ENCODE results near the gene PRICKLE1. TPM values are rescaled to one million over a fixed set of nuclear protein-coding genes. Genes with fewer than 3 reads are reported as not detected.

The PRICKLE1 gene
- total RNA-seq, 2 experiments from 2014 or later, result 0.05 to 0.11 TPM

DNA sequence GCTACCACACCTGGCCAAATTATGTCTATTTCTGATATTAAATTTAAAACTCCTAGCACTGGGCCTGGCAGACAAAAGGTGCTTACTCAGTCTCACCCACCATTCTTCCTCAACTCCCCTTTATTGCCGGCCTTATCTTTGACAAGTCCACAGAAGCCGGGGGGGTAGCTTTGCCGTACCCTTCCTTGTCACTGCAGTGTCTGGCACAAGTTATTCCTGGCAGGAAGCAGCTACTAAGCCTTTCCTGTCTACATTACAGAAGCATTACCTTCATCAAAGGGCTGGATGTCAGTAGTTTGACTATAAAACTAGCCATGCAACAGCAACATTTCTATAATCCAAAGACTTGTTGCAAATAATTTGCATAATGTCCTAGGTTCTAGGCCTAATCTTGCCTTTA is 127.1 kb downstream of the PRICKLE1 start:
- ChIA-PET POLR2A (no interaction called here), CTCF (no interaction called here)
- no peak overlapping the region for H3K4me3 Mint-ChIP-seq

GRCh38 chr12:42459336-42459847 is 130.2 kb downstream of the PRICKLE1 start:
- POLR2A ChIA-PET, result no interaction called here
- H3K36me3 Mint-ChIP-seq (ENCODE audit: low read depth), result no peaks in the 10 kb centered on the region
- DNase-seq (no peak), ATAC-seq (no peak)
- H3K4me3 Mint-ChIP-seq, result no peak overlapping the region
- no peaks in the 10 kb centered on the region for H3K9me3 Mint-ChIP-seq (ENCODE audit: insufficient read depth)
- CTCF ChIA-PET, result interaction anchor here (1.4 kb wide), 1 partner anchor 10 kb away, joined by 3 read pairs; no protein-coding TSS in a partner anchor
- no peaks in the 10 kb centered on the region for H3K4me1 Mint-ChIP-seq (ENCODE audit: low read depth)
- H3K27ac Mint-ChIP-seq, result no peak overlapping the region
- peaks cover 3% of the 10 kb centered on the region for H3K27me3 Mint-ChIP-seq (ENCODE audit: low read depth)

More for the DNA sequence above, 127.1 kb downstream of the PRICKLE1 start:
- no peak for ATAC-seq
- Mint-ChIP-seq H3K9me3 (ENCODE audit: insufficient read depth) (no peaks in the 10 kb centered on the region), H3K4me1 (ENCODE audit: low read depth) (no peaks in the 10 kb centered on the region), H3K27ac (no peak overlapping the region), H3K27me3 (ENCODE audit: low read depth) (peaks cover 3% of the 10 kb centered on the region), H3K36me3 (ENCODE audit: low read depth) (no peaks in the 10 kb centered on the region)
- no peak for DNase-seq

DNA sequence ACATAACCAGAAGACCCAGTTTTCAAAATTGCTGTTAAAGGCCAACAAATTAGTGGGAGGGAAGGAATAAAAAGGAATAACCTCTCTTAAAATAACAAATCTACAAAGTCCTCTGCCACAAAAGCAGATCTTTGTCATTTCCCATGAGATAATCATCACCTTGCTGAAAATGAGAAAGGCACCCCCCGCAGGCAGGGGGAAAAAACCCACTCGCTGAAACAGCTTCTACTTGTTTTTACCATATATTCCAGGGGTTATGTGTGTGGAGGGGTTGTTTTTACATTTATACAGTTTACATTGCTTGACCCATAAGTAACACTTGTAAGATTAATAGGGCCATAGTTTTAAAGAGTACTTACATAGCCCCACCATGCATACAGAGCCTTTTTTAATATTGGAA is 131.0 kb downstream of the PRICKLE1 start:
- ATAC-seq, result no peak
- no peaks in the 10 kb centered on the region for H3K9me3 Mint-ChIP-seq (ENCODE audit: insufficient read depth)
- CTCF ChIA-PET, result interaction anchor here (1.4 kb wide), 1 partner anchor 10 kb away, joined by 3 read pairs; no protein-coding TSS in a partner anchor
- H3K36me3 Mint-ChIP-seq (ENCODE audit: low read depth), result no peaks in the 10 kb centered on the region
- H3K27me3 Mint-ChIP-seq (ENCODE audit: low read depth), result peaks cover 3% of the 10 kb centered on the region
- H3K4me3 Mint-ChIP-seq, result no peak overlapping the region
- POLR2A ChIA-PET, result no interaction called here
- no peak for DNase-seq
- no peaks in the 10 kb centered on the region for H3K4me1 Mint-ChIP-seq (ENCODE audit: low read depth)
- H3K27ac Mint-ChIP-seq, result no peak overlapping the region

DNA sequence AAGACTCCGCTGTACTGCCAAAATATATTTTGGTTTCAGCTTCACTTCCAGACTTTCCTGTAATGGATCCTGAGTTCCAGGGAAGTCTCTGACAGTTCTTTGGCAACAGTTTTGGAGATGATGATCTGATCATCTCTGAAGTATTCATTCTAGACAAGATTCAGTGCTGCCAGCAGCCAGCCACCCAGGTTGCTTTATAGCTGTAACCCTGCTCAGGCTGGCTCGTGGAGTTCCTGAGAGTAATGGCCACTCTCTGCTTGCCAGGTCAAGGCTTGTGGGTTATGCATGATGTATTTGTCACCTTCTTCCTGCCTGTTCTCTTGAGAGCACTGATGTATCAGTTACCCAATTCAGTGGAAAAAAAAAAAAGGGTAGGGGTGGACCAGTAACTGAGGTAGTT is 139.3 kb downstream of the PRICKLE1 start:
- no peak overlapping the region for H3K4me3 Mint-ChIP-seq
- H3K36me3 Mint-ChIP-seq (ENCODE audit: low read depth), result peaks cover 29% of the 10 kb centered on the region
- H3K27me3 Mint-ChIP-seq (ENCODE audit: low read depth), result no peaks in the 10 kb centered on the region
- DNase-seq (no peak), ATAC-seq (no peak)
- H3K4me1 Mint-ChIP-seq (ENCODE audit: low read depth), result no peaks in the 10 kb centered on the region
- no peaks in the 10 kb centered on the region for H3K9me3 Mint-ChIP-seq (ENCODE audit: insufficient read depth)
- ChIA-PET CTCF (interaction anchor here (1.1 kb wide), 1 partner anchor 11 kb away, joined by 4 read pairs; no protein-coding TSS in a partner anchor), POLR2A (no interaction called here)
- H3K27ac Mint-ChIP-seq, result no peak overlapping the region

DNA sequence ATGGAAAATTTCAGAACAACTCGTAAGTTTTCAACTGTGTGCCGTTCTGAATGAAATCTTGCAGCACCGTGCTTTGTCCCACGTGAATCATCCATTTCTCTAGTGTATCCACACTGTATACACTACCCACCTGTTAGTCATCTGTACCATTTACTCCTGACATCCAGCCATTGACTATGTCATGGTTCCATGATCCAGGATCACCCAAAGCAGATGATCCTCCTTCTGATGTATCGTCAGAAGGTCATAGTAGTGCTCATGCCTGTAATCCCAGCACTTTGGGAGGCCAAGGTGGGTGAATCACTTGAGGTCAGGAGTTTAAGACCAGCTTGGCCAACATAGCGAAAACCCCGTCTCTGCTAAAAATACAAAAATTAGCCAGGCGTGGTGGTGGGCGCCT is 140.7 kb downstream of the PRICKLE1 start:
- POLR2A ChIA-PET, result interaction anchor here (1.3 kb wide), 1 partner anchor 18 kb away, joined by 3 read pairs; no protein-coding TSS in a partner anchor
- CTCF ChIA-PET, result no interaction called here
- Mint-ChIP-seq H3K9me3 (ENCODE audit: insufficient read depth) (peaks cover 2% of the 10 kb centered on the region), H3K27ac (no peak overlapping the region), H3K36me3 (ENCODE audit: low read depth) (peaks cover 43% of the 10 kb centered on the region), H3K27me3 (ENCODE audit: low read depth) (no peaks in the 10 kb centered on the region), H3K4me1 (ENCODE audit: low read depth) (no peaks in the 10 kb centered on the region), H3K4me3 (no peak overlapping the region)
- no peak for ATAC-seq
- no peak for DNase-seq

DNA sequence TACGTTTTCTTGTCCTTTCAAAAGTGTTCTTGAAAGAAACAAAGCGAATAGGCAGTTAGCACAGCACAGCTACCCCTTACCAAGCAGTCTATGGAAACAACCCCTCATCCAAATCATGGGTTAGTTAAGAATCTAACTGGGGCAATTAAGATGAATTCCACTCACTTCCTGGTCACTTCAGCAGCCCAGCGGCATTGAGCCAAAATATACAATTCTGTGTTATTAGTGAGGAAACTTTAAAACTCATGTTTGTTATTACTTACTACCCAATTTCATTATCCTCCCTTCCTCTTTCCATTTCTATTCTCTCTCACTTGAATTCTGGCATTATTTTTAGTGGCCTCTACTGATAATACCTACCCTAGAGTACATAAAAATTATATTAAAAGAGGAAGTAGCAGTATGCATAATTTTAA is 142.2 kb downstream of the PRICKLE1 start:
- POLR2A ChIA-PET, result no interaction called here
- CTCF ChIA-PET, result no interaction called here
- Mint-ChIP-seq H3K4me1 (ENCODE audit: low read depth) (no peaks in the 10 kb centered on the region), H3K9me3 (ENCODE audit: insufficient read depth) (peaks cover 2% of the 10 kb centered on the region), H3K4me3 (no peak overlapping the region), H3K36me3 (ENCODE audit: low read depth) (peaks cover 56% of the 10 kb centered on the region), H3K27me3 (ENCODE audit: low read depth) (no peaks in the 10 kb centered on the region), H3K27ac (no peak overlapping the region)
- no peak for DNase-seq
- no peak for ATAC-seq

DNA sequence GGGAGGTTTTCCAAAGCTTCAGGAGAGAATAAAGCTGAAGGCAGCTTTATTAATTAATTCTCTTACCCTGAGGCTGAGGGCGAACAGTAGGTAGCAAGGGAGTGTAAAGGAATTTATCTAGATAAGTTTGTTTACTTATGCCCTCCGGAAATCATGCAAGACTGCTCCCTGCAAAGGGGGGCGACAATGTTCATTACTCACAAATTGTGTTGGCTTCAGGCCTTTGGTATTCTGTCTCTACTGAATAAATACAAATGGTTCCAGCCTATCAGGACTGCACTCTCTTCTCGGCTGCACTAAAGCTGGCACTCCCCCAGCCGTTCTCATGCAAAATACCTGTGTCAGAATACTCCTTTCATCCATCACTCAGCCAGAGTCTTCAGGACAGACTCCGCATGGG is 142.8 kb downstream of the PRICKLE1 start:
- POLR2A ChIA-PET, result no interaction called here
- Mint-ChIP-seq H3K4me1 (ENCODE audit: low read depth) (no peaks in the 10 kb centered on the region), H3K27me3 (ENCODE audit: low read depth) (no peaks in the 10 kb centered on the region), H3K4me3 (no peak overlapping the region), H3K27ac (no peak overlapping the region), H3K36me3 (ENCODE audit: low read depth) (peaks cover 61% of the 10 kb centered on the region), H3K9me3 (ENCODE audit: insufficient read depth) (peaks cover 2% of the 10 kb centered on the region)
- no peak for DNase-seq
- ATAC-seq, result no peak
- CTCF ChIA-PET, result no interaction called here

DNA sequence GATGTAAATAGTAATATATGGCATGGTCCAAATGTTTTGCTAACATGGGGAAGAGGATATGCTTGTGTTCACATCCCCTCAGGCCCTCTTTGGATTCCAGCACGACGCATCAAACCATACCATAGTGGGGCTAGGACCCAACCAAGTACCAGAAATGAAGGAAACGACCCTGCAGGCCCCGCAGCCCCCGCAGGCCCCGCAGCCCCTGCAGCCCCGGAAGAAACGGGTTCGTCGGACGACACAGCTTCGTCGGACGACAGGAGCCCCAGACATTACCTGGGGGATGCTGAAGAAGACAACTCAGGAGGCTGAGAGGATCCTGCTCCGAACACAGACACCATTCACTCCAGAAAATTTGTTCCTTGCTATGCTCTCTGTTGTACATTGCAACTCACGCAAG is 143.7 kb downstream of the PRICKLE1 start:
- no peak for DNase-seq
- POLR2A ChIA-PET, result no interaction called here
- Mint-ChIP-seq H3K36me3 (ENCODE audit: low read depth) (peaks cover 68% of the 10 kb centered on the region), H3K9me3 (ENCODE audit: insufficient read depth) (peaks cover 2% of the 10 kb centered on the region), H3K4me3 (no peak overlapping the region), H3K27me3 (ENCODE audit: low read depth) (no peaks in the 10 kb centered on the region), H3K27ac (no peak overlapping the region), H3K4me1 (ENCODE audit: low read depth) (no peaks in the 10 kb centered on the region)
- no peak for ATAC-seq
- CTCF ChIA-PET, result no interaction called here

DNA sequence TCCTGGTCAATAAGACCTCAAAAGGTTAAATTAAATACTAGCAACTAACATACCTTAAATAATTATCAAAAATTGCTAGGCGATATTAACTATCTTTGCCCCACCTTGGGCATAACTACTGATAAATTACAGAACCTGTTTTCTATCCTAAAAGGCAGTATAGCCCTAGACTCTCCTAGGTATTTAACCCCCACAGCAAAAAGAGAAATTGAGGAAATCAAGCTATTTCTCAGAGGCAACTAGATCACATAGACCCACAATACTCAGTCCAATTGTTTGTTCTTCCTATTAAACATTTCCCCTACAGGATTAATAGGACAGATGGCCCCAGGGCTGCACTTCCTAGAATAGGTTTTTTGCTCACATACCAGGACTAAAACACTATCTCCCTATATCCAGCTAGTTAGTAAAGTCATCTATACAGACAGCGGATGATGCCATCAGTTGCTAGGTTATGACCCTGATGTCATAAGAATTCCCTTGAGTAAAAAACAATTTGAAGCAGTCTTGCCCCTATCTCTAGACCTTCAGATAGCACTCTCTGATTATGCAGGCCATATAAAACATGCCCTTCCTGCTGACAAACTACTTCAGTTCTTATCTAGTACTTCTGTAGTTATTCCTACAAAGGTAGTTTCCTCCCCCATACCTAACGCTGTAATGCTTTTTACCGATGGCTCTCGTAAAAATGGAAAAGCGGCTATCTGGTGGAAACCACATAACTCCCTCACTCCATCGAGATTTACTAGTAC is 145.2 kb downstream of the PRICKLE1 start:
- ChIA-PET POLR2A (no interaction called here), CTCF (no interaction called here)
- no peak overlapping the region for H3K4me3 Mint-ChIP-seq
- no peak for DNase-seq
- no peak overlapping the region for H3K27ac Mint-ChIP-seq
- H3K9me3 Mint-ChIP-seq (ENCODE audit: insufficient read depth), result peaks cover 2% of the 10 kb centered on the region
- ATAC-seq, result no peak
- no peaks in the 10 kb centered on the region for H3K4me1 Mint-ChIP-seq (ENCODE audit: low read depth)
- H3K27me3 Mint-ChIP-seq (ENCODE audit: low read depth), result no peaks in the 10 kb centered on the region
- peaks cover 70% of the 10 kb centered on the region for H3K36me3 Mint-ChIP-seq (ENCODE audit: low read depth)

DNA sequence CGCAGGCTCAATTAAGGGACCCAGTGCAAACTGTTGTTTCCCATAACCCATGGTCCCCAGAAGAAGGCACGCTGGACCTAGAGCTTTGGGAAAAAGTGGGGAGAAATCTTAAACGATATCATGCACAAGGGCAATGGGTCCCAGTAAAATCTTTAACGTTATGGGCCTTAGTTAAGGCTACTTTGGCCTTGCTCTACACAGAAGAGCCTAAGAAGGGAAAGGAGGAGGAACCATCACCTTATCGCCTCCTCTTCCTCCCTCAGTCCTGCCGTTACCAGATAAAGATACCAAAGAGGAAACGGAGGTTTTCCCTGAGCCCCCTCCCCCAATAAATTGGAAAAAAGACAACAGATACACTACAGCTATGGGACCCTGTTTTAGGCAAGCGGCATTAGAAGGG is 146.7 kb downstream of the PRICKLE1 start:
- CTCF ChIA-PET, result no interaction called here
- DNase-seq (no peak), ATAC-seq (no peak)
- POLR2A ChIA-PET, result no interaction called here
- H3K36me3 Mint-ChIP-seq (ENCODE audit: low read depth), result peaks cover 64% of the 10 kb centered on the region
- H3K4me3 Mint-ChIP-seq, result no peak overlapping the region
- no peak overlapping the region for H3K27ac Mint-ChIP-seq
- peaks cover 2% of the 10 kb centered on the region for H3K9me3 Mint-ChIP-seq (ENCODE audit: insufficient read depth)
- no peaks in the 10 kb centered on the region for H3K27me3 Mint-ChIP-seq (ENCODE audit: low read depth)
- H3K4me1 Mint-ChIP-seq (ENCODE audit: low read depth), result no peaks in the 10 kb centered on the region

DNA sequence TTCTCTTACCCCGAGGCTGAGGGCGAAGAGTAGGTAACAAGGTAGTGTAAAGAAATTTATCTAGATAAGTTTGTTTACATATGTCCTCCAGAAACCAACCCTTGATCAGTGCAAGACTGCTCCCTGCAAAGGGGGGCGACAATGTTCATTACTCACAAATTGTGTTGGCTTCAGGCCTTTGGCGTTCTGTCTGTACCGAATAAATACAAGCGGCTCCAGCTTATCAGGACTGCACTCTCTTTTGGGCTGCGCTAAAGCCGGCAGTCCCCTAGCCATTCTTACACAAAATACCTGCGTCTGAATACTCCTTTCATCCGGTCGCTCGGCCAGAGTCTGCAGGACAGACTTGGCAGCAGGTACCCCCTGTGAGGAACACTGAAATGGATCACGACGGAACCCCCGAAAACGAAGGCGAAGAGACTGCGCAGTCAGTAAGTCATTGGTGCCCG is 147.2 kb downstream of the PRICKLE1 start:
- no peak overlapping the region for H3K4me3 Mint-ChIP-seq
- DNase-seq (no peak), ATAC-seq (no peak)
- ChIA-PET CTCF (no interaction called here), POLR2A (no interaction called here)
- no peak overlapping the region for H3K27ac Mint-ChIP-seq
- no peaks in the 10 kb centered on the region for H3K27me3 Mint-ChIP-seq (ENCODE audit: low read depth)
- H3K4me1 Mint-ChIP-seq (ENCODE audit: low read depth), result no peaks in the 10 kb centered on the region
- H3K36me3 Mint-ChIP-seq (ENCODE audit: low read depth), result peaks cover 65% of the 10 kb centered on the region
- H3K9me3 Mint-ChIP-seq (ENCODE audit: insufficient read depth), result peaks cover 2% of the 10 kb centered on the region

DNA sequence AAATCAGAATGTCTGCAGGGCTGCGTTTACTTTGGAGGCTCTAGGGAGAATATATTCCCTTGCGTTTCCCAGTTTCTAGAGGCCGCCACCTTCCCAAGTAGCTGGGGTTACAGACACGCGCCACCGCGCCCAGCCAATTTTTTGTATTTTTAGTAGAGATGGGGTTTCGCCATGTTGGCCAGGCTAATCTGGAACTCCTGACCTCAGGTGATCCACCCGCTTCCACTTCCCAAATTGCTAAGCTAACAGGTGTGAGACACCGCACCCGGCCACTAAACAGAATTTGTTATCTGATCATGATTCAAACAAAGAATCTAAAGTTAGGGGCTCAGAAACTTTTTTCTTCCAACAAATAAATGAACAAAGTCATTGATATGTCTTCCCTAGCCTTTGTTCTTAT is 148.9 kb downstream of the PRICKLE1 start:
- ChIA-PET POLR2A (no interaction called here), CTCF (no interaction called here)
- Mint-ChIP-seq H3K4me1 (ENCODE audit: low read depth) (no peaks in the 10 kb centered on the region), H3K27ac (no peak overlapping the region), H3K36me3 (ENCODE audit: low read depth) (peaks cover 58% of the 10 kb centered on the region), H3K27me3 (ENCODE audit: low read depth) (no peaks in the 10 kb centered on the region), H3K4me3 (no peak overlapping the region), H3K9me3 (ENCODE audit: insufficient read depth) (peaks cover 2% of the 10 kb centered on the region)
- no peak for DNase-seq
- no peak for ATAC-seq

Data from activated CD8-positive, alpha-beta T cell treated with anti-CD3 and anti-CD28 coated beads, Interleukin-2, amount 10 ng/mL, durations not matched to agents 7 days and 5 days (primary cell).